GM18507 (cell line): Measurements from ENCODE around the gene ADAM19.
A peak's percentile ranks its signal among the peaks of the same experiment; 100 is the strongest.

Source experiments
- DNase-seq: peaks from one replicate; pipeline ENCODE4 v3.0.0; 2011; ENCODE audit warnings: low read depth; ENCODE audit not compliant: insufficient read length; ENCODE audit errors: extremely low spot score
- FAIRE-seq: peaks from 2 replicates; lab custom pipeline; 2011; peaks lifted over from hg19 to GRCh38; lab: Jason Lieb, UNC

ADAM19 gene, protein sequence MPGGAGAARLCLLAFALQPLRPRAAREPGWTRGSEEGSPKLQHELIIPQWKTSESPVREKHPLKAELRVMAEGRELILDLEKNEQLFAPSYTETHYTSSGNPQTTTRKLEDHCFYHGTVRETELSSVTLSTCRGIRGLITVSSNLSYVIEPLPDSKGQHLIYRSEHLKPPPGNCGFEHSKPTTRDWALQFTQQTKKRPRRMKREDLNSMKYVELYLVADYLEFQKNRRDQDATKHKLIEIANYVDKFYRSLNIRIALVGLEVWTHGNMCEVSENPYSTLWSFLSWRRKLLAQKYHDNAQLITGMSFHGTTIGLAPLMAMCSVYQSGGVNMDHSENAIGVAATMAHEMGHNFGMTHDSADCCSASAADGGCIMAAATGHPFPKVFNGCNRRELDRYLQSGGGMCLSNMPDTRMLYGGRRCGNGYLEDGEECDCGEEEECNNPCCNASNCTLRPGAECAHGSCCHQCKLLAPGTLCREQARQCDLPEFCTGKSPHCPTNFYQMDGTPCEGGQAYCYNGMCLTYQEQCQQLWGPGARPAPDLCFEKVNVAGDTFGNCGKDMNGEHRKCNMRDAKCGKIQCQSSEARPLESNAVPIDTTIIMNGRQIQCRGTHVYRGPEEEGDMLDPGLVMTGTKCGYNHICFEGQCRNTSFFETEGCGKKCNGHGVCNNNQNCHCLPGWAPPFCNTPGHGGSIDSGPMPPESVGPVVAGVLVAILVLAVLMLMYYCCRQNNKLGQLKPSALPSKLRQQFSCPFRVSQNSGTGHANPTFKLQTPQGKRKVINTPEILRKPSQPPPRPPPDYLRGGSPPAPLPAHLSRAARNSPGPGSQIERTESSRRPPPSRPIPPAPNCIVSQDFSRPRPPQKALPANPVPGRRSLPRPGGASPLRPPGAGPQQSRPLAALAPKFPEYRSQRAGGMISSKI

DNA sequence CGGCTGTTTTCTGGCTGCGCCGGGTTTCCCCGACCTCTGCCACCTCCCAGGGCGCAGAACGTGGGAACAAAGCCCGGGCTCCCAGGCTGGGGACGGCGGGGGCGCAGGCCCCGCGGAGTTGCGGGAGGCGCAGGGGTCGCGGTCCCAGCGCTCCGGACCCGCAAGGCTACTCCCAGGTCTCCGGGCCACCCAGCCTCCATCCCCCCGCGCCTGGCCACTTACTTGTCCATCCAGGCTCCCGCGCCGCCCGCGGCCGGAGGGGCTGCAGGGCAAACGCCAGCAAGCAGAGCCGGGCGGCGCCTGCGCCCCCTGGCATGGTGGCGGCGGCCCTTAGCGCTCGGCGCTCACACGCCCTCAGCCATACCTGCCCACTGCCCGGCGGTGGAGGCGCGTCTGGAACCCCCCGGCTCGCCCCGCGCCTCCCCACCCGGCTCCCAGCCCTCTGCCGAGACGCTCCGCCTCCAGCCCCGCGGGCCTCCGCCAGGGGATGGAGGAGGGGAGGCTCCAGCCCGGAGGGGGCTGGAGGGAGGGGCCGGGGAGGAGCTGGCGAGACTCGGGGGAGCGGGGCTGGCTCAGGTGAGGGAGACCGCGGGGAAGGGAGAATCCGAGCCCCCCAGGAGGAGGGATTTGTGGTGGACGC is at the start of gene ADAM19:
Gene ADAM19, minus strand, starts transcription at position 395 of the 640 bp plus-strand sequence. Its CDS starts 79 bp downstream, at position 316.
- no peak for FAIRE-seq
- DNase-seq: no peak

DNA sequence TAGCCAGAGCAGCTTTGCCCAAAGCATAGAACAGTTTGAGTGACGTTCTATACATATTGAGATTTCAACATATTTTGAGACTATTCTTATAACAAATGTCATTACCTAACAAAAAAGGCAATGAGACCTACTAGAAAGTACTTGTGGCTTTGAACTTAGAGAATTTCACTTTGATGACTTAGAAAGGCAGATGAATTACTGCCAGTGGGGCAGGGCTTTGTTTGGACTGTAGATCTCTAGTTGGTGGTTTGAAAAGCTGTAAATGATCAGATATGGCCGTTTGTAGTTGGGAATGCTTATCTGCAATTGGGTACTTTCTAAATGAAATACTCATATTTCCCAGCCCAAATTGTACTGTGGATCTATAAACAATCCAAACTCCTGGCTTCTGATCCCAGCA is 48.6 kb upstream of the ADAM19 start:
- DNase-seq (no peak), FAIRE-seq (no peak)

DNA sequence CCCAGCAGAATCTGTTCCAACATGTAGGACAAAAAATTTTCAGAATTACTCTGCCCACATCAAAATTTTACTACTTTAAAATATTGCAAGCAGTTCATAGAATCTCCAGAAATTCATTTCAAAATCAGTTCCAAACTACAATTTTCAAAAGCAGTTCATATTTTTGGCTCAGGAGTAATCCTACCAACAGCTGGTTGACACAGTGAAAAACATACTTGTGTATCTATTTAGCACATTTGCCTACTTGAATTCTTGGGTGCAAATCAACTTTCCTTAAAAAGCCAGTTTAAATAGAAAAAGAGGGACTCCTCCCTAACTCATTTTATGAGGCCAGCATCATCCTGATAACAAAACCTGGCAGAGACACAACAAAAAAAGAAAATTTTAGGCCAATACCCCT is 45.2 kb upstream of the ADAM19 start:
- DNase-seq (no peak), FAIRE-seq (no peak)

DNA sequence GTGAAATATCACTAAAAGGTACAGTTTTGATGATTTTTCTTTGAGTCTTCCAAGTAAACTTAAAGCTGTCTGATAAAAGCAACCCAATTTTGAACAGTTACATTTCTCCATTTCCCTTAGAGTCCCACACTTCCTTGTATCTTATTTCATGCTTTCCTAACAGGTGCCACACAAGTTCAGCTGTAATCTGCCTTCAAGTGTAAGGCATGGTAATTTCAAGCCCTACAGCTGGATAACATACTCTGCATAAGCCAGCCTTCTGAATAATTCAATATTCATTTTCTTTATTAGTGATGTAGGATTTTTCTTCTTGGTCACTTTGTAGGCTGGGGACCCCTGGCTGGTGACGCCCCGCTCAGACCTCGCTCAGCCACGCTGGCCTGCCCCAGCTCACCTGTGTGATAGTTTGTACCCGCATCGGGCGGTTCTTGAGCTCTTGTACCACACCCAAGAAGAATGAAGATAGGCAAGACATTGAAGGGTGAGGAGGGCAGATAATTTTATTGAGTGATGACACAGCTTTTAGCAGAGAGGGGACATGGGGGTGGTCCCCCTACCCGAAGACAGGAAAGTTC is 42.7 kb upstream of the ADAM19 start:
- no peak for FAIRE-seq

DNA sequence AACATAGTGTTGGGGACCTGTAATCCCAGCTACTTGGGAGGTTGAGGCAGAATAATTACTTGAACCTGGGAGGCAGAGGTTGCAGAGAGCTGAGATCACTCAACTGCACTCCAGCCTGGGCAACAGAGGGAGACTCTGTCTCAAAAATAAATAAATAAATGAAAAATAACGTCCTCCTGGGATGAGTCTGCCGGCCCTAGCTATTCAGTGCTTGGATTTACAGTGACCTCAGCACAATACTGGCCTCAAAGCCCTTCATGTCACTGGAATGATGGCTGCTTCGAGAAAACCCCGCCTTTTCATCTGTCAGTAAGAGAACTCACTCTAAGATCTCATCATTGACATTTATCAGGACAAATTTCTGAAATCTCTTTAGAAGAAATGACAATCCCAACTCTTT is 41.2 kb upstream of the ADAM19 start:
- DNase-seq: no peak
- FAIRE-seq: no peak

More for the DNA sequence above, 42.7 kb upstream of the ADAM19 start:
- no peak for DNase-seq

DNA sequence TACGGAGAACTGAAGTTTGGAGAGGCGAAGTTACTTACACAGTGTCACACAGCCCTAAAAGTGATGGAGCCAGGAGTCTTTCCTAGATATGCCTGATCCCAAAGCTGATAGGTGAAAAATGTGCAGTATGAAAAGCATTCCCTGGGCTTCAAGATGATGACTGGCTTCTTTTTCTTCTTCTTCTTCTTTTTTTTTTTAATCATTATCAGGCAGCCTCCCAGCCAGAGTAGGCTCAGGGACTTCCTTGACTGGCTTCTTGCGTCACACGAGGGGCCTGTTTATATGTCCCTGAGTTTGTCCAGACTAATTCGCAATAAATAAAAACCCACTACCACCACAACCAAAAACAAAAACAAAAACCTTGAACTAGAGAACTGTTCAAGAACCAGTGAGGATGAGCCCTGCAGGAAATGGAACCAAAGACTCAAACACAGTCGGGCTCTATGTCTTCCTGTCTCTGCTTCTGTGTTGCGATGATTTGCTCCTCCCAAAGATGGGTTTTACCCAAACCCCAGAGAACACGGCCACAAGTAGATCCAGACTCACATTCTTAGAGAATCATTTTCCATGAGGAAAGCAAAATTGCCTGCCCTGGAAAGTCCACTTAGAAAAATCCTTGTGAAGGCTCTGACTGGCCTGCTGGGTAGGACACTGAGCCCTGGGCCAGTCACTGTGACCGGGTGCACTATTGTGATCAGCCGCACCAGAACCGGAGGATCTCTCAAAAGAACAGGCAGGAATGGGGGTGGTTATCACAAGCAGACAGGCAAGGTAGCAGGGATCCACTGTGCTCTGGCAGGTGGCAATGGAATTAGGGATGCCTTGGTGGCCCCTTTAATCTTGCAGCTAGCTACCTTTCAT is 38.0 kb upstream of the ADAM19 start:
- FAIRE-seq: no peak
- DNase-seq: no peak

DNA sequence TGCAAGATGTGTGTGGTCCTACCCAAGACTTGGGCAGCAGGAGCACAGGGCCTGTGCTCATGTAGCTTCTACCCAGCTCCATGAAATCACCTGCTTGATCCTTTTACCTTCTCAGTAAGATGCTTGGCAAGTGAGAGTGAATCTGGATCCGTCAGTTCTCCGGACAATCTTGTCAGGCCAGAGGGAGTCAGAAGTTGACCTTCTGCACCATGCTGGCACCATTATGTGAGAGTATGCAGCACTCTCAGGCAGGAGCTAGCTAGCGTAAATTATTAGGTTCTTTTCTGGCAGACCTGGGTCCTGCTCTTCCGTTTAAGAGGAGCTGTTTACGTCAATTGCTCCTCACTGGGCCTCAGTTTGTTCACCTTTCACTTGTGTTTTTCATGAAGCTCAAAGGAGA is 37.0 kb upstream of the ADAM19 start:
- DNase-seq: no peak
- no peak for FAIRE-seq

DNA sequence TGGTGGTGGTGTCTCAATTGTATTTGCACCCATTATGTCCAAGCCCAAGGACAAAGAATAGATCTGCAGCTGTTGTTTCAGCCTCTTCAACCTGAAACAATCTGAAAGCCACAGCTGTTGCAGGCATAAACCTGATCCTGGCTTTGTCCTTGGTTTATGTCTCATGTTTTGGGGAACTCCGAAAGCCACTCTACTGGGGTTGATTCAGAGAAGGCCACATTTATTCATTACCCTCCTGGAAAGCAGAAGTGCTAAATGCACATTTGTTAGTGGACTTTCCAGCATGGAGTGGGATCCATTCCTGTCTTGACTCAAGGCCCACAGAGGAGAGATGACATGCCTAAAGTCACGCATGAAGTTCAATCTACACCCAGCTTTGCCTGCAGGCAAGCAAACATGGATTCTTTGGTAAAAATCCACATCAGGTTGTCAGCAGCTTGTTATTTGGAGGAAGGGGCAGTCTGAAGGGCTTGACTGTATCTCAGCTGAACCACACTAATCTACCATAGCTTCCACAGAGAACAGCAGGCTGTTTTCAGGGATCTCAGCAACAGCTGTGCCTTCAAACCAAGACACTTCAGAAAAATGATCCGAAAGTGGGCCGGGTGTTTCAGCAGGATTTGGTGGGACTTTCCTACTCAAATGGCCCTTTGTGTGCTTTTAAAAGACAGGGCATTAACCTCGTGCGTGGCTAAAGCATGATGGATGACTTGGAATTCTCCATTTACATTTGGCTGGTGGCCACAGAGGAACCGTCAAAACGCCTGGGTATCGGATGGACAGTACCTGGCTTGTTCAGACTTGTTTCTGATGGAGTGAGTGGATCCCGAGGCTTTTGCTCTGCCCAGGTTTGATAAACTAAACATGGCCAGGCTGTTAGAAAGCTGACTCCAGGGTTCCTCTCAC is 36.2 kb upstream of the ADAM19 start:
- FAIRE-seq: peak; percentile 44
- DNase-seq: no peak

DNA sequence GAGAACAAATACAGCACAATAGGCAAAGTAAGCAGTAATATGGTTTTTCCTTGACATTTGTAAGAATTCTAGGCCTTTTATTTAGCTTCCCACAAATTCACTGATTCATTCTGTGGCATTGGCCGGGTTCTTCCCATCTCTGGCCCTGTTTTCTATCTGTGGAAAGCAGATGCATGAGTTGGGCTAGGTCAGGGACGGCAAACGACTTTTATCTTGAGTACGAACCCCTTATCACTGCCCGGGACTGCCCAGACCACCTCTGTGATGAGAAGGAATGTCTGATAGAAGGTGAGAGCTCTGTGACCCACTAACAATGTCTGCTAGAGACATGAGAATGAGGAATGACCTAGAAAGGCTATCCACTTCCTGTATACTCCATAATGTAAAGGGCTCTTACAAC is 35.4 kb upstream of the ADAM19 start:
- DNase-seq (no peak), FAIRE-seq (no peak)

DNA sequence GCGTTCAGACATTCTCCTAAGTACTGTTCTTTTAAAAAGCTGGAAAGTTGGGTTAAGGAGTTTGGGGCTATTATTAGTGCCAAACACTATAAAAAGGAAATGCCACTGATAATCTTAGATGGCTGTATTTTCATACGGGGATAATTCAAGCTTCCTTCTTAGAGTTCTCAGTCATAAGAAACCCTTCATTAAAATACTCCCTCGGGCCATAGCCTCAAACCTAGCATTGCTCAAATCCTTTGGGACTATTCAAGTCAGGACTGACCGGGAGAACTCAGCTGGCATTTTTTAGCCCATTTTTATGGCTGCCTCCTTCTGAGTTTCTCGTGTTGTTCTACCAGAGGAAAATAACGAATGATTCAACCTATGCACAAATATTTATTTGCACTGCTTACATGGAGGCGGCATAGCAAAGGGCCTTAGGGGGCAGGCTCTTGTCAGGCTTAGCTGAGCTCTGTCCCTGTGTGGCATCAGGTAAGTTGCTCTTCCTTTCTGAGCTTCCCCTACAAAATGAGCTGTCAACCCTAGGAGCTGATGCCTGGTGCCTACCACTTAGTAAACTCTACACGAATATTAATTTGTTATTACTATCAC is 33.5 kb upstream of the ADAM19 start:
- DNase-seq: no peak

DNA sequence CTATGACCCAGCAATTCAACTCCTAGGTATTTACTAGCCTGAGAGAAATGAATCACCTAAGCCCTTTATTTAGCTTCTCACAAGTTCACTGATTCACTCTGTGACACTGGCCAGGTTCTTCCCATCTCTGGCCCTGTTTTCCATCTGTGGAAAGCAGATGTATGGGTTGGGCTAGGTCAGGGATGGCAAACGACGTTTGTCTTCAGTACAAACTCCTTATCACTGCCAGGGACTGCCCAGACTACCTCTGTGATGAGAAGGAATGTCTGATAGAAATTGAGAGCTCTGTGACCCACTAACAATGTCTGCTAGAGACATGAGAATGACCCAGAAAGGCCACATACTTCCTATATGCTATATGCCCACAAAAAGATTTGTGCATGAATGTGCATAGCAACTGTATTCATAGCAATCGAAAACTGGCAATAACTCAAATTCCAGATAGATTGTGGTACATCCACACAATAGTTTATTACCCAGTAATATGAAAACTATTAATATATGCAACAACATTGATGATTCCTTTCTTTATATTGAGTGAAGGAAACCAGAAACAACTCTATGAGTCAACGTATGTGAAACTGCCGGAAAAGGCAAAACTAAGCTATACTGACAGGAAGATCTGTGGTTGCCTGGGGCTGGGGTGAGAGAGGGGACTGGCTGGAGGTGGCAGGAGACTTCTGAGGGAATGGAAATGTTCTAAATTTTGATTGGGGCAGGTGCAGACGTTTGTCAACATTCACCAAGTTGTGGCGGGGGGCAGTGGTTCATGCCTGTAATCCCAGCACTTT is 32.0 kb upstream of the ADAM19 start:
- FAIRE-seq (peak; percentile 80), DNase-seq (no peak)

More for the DNA sequence above, 33.5 kb upstream of the ADAM19 start:
- no peak for FAIRE-seq

DNA sequence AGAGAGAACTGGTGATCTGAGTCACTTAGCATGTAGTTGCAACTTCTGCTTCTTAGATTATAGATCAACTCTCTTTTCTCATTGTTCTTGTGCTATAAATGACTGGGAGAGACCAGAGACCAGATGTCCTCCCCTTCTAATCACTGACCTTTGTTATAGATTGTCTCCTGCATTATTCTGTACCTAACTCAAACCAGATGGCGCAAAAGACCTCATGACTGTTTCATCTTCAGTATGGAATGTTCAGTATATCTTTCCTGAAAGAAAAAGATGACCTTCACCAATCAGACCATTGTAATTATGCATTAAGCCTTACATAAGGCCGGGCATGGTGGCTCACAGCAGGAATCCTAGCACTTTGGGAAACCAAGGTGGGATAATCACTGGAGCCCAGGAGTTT is 30.5 kb upstream of the ADAM19 start:
- no peak for FAIRE-seq

DNA sequence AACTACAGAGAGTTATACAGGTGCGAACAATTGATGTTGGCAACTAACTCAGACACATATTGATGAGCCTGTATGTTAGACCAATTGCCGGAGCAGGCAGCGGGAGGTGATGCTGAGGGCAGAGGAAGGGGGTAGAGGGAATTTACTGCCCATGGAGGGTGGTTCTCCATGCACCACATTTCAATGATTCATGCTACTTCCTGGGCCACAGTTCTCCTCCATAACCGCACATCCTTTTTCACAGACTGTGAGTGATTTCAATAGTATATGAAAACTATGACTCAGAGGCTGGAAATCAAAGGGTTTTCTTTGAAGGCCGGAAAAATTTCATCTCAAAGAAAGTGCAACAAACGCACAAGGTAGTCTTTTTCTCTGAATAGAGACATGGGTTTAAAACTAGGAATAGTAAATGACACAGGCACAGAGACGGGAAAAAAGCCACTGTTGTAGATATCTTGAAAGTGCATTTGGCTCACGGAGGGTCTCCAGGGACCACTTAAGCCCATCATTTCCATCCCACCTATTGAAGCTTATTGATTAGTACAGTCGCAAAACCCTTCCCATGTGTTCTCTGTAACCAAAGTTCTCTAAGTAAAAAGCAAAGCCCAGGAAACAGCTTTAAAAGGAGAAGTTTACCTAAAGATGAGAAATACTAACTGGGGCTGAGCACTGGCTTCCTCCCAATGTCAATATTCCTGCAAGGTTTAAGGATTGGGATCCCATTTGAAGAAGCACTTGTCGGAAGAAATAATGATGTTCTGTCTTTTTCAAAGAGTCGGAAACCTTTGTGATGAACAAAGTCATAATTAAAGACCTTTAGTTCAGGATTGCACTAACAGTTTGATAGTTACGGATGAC is 28.0 kb upstream of the ADAM19 start:
- DNase-seq (no peak), FAIRE-seq (peak; percentile 86)

More for the DNA sequence above, 30.5 kb upstream of the ADAM19 start:
- no peak for DNase-seq

DNA sequence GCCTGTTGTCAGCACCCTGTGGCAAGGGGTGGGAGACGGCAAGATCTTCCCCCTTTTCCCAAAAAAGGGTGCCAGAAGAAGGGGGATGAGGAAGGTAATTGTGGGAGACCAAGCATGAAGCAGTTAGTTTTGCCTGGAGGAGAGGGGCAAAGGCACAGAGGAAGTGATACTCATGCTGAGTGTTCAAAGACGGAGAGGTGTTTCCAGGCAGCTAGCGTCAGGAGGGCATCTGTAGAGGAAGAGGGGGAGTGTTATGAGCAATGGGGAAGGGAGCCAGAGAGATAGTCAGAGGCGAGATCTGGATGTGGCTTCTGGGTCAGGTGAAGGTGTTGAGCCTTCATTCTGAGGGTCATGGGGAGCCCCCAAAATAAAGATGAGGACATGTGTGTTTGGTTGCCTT is 26.9 kb upstream of the ADAM19 start:
- FAIRE-seq: peak; percentile 90
- no peak for DNase-seq

DNA sequence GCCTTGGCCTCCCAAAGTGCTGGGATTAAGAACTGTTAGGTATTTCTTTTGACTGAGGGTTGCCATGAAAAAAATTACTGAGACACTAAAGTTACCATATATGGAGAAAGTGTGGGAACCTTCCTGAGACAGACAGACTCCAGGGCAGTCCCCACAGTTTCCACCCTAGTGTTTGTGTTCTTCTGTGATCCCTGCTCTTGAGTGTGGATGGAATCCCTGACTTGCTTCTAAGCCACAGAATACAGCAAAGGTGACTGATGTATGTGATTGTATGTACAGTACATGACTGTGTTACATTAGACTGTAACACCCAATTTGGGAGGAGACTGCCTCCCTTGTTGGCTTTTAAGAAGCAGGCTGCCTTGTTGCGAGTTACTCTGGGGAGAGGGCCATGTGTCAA is 24.7 kb upstream of the ADAM19 start:
- FAIRE-seq (no peak), DNase-seq (no peak)

DNA sequence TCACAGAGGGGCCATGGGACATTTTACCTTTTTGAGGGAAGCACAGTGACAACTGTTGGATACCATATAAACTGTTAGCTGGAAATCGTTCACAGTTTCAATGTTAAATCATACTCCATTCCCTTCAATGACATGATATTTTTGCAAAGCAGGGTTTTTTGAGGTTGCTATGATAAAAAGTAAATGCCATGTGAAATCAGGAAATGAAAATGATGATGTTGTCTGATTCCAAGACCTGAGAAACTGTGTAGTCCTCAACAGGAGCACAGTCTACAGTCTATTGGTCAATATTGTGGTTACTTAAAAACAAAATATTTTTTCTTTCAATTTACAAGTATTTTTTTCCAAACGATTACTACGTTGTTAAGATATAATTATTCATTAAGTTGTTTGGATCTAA is 24.0 kb upstream of the ADAM19 start:
- FAIRE-seq (peak; percentile 69), DNase-seq (no peak)
